ENCODE data around the gene NDUFS8.

NDUFS8 gene

GRCh38 chr11:68009391-68010089, 20.9 kb upstream of the NDUFS8 start:
- no peaks in the 10 kb centered on the region for H3K27me3 Mint-ChIP-seq (ENCODE audit: low read depth)
- H3K4me3 Mint-ChIP-seq = no peak overlapping the region
- no peaks in the 10 kb centered on the region for H3K36me3 Mint-ChIP-seq (ENCODE audit: low read depth)
- H3K9me3 Mint-ChIP-seq = no peaks in the 10 kb centered on the region
- no peak overlapping the region for H3K27ac Mint-ChIP-seq
- H3K4me1 Mint-ChIP-seq (ENCODE audit: low read depth) = peaks cover 10% of the 10 kb centered on the region

- Mint-ChIP-seq H3K27me3 (ENCODE audit: low read depth) (no peaks in the 10 kb centered on the region), H3K4me1 (ENCODE audit: low read depth) (peaks cover 6% of the 10 kb centered on the region), H3K9me3 (no peaks in the 10 kb centered on the region), H3K4me3 (no peak within 1 kb of the TSS), H3K27ac (no peak within 1 kb of the TSS), H3K36me3 (ENCODE audit: low read depth) (no peaks in the 10 kb centered on the region)
Observed at GRCh38 chr11:68010090-68011041, 20.1 kb upstream of the NDUFS8 start, which contains the start of gene ALDH3B1. Gene ALDH3B1, plus strand, starts transcription at chr11:68010327. Its CDS starts 4,971 bp downstream, at chr11:68015298.

GRCh38 chr11:68011051-68011943, 19.2 kb upstream of the NDUFS8 start:
- Mint-ChIP-seq H3K9me3 (no peaks in the 10 kb centered on the region), H3K27ac (no peak overlapping the region), H3K36me3 (ENCODE audit: low read depth) (no peaks in the 10 kb centered on the region), H3K4me3 (no peak overlapping the region), H3K27me3 (ENCODE audit: low read depth) (no peaks in the 10 kb centered on the region), H3K4me1 (ENCODE audit: low read depth) (peaks cover 5% of the 10 kb centered on the region)

- H3K4me3 Mint-ChIP-seq = no peak overlapping the region
Observed at GRCh38 chr11:68012044-68012842, 18.2 kb upstream of the NDUFS8 start.

GRCh38 chr11:68012843-68013610, 17.5 kb upstream of the NDUFS8 start:
- Mint-ChIP-seq H3K36me3 (ENCODE audit: low read depth) (no peaks in the 10 kb centered on the region), H3K4me1 (ENCODE audit: low read depth) (peaks cover 5% of the 10 kb centered on the region), H3K27me3 (ENCODE audit: low read depth) (no peaks in the 10 kb centered on the region), H3K9me3 (no peaks in the 10 kb centered on the region), H3K27ac (no peak overlapping the region), H3K4me3 (no peak overlapping the region)

More at GRCh38 chr11:68012044-68012842, 18.2 kb upstream of the NDUFS8 start:
- Mint-ChIP-seq H3K27ac (no peak overlapping the region), H3K36me3 (ENCODE audit: low read depth) (no peaks in the 10 kb centered on the region), H3K4me1 (ENCODE audit: low read depth) (peaks cover 5% of the 10 kb centered on the region), H3K27me3 (ENCODE audit: low read depth) (no peaks in the 10 kb centered on the region), H3K9me3 (no peaks in the 10 kb centered on the region)

- Mint-ChIP-seq H3K4me3 (no peak overlapping the region), H3K36me3 (ENCODE audit: low read depth) (no peaks in the 10 kb centered on the region), H3K27me3 (ENCODE audit: low read depth) (no peaks in the 10 kb centered on the region), H3K27ac (no peak overlapping the region), H3K4me1 (ENCODE audit: low read depth) (peaks cover 5% of the 10 kb centered on the region), H3K9me3 (no peaks in the 10 kb centered on the region)
Observed at GRCh38 chr11:68013611-68014156, 16.8 kb upstream of the NDUFS8 start.

- no peak overlapping the region for H3K27ac Mint-ChIP-seq
- H3K9me3 Mint-ChIP-seq = no peaks in the 10 kb centered on the region
- H3K4me1 Mint-ChIP-seq (ENCODE audit: low read depth) = peaks cover 1% of the 10 kb centered on the region
- H3K27me3 Mint-ChIP-seq (ENCODE audit: low read depth) = no peaks in the 10 kb centered on the region
- no peaks in the 10 kb centered on the region for H3K36me3 Mint-ChIP-seq (ENCODE audit: low read depth)
- no peak overlapping the region for H3K4me3 Mint-ChIP-seq
Observed at GRCh38 chr11:68014157-68014946, 16.1 kb upstream of the NDUFS8 start.

- H3K4me1 Mint-ChIP-seq (ENCODE audit: low read depth) = no peaks in the 10 kb centered on the region
- no peaks in the 10 kb centered on the region for H3K36me3 Mint-ChIP-seq (ENCODE audit: low read depth)
- H3K27ac Mint-ChIP-seq = no peak overlapping the region
- H3K4me3 Mint-ChIP-seq = no peak overlapping the region
- no peaks in the 10 kb centered on the region for H3K27me3 Mint-ChIP-seq (ENCODE audit: low read depth)
- H3K9me3 Mint-ChIP-seq = no peaks in the 10 kb centered on the region
Observed at GRCh38 chr11:68014947-68015447, 15.5 kb upstream of the NDUFS8 start.

GRCh38 chr11:68015467-68015866, 15.0 kb upstream of the NDUFS8 start:
- Mint-ChIP-seq H3K27ac (no peak overlapping the region), H3K36me3 (ENCODE audit: low read depth) (no peaks in the 10 kb centered on the region), H3K9me3 (no peaks in the 10 kb centered on the region), H3K27me3 (ENCODE audit: low read depth) (no peaks in the 10 kb centered on the region), H3K4me3 (no peak overlapping the region), H3K4me1 (ENCODE audit: low read depth) (no peaks in the 10 kb centered on the region)

- no peak overlapping the region for H3K4me3 Mint-ChIP-seq
- no peaks in the 10 kb centered on the region for H3K27me3 Mint-ChIP-seq (ENCODE audit: low read depth)
Observed at GRCh38 chr11:68016161-68016903, 14.1 kb upstream of the NDUFS8 start.

GRCh38 chr11:68016904-68017817, 13.3 kb upstream of the NDUFS8 start:
- H3K4me1 Mint-ChIP-seq (ENCODE audit: low read depth) = no peaks in the 10 kb centered on the region
- no peak overlapping the region for H3K4me3 Mint-ChIP-seq
- no peak overlapping the region for H3K27ac Mint-ChIP-seq

More at GRCh38 chr11:68016161-68016903, 14.1 kb upstream of the NDUFS8 start:
- H3K27ac Mint-ChIP-seq = no peak overlapping the region
- no peaks in the 10 kb centered on the region for H3K36me3 Mint-ChIP-seq (ENCODE audit: low read depth)
- no peaks in the 10 kb centered on the region for H3K4me1 Mint-ChIP-seq (ENCODE audit: low read depth)
- no peaks in the 10 kb centered on the region for H3K9me3 Mint-ChIP-seq

More at GRCh38 chr11:68016904-68017817, 13.3 kb upstream of the NDUFS8 start:
- Mint-ChIP-seq H3K36me3 (ENCODE audit: low read depth) (no peaks in the 10 kb centered on the region), H3K27me3 (ENCODE audit: low read depth) (no peaks in the 10 kb centered on the region), H3K9me3 (no peaks in the 10 kb centered on the region)
